OCI-LY3 (cell line): ENCODE measurements around the gene ARMH3.

Experiments
- EZH2phosphoT487 ChIP-seq: fragments of 200-600 bp; shearing (Covaris generic); IDR thresholded peaks from 2 replicates; pipeline ENCODE4 v1.6.1; 2018; ENCODE audit warnings: antibody characterized with exemption, mixed run types, low read depth
- TF ChIP-seq, protein P1 (sequence below): fragments of 200-600, 300-600 bp; sonication (generic); IDR thresholded peaks from 2 replicates; pipeline ENCODE4 v1.5.1; 2014; ENCODE audit warnings: antibody characterized with exemption, low read length, low read depth

DNA sequence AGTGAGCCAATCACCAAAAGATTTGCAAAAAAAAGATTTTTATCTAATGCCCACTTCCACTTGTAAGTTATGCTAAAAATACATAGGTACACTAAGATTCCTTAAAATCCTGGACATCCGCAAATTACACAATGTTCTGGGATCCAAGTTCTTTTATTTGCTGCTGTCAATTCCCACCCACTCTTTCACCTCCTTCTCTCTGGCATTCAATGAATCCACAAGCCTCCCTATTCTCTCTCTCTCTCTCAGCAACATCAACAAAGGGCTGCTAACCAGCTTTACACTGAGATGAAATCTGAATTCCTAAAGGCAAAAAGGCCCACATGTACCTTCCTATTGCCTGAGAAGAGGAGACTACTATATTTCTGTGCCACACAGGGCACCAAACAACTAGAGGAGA is 99.9 kb downstream of the ARMH3 start:
- TF ChIP-seq, protein P1, sequence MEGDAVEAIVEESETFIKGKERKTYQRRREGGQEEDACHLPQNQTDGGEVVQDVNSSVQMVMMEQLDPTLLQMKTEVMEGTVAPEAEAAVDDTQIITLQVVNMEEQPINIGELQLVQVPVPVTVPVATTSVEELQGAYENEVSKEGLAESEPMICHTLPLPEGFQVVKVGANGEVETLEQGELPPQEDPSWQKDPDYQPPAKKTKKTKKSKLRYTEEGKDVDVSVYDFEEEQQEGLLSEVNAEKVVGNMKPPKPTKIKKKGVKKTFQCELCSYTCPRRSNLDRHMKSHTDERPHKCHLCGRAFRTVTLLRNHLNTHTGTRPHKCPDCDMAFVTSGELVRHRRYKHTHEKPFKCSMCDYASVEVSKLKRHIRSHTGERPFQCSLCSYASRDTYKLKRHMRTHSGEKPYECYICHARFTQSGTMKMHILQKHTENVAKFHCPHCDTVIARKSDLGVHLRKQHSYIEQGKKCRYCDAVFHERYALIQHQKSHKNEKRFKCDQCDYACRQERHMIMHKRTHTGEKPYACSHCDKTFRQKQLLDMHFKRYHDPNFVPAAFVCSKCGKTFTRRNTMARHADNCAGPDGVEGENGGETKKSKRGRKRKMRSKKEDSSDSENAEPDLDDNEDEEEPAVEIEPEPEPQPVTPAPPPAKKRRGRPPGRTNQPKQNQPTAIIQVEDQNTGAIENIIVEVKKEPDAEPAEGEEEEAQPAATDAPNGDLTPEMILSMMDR, result no peak
- no peak for TF ChIP-seq EZH2phosphoT487
